Measurements from ENCODE around the gene SLC22A6. TPM values are rescaled to one million over a fixed set of nuclear protein-coding genes. Genes with fewer than 3 reads are reported as not detected.

The SLC22A6 gene, protein sequence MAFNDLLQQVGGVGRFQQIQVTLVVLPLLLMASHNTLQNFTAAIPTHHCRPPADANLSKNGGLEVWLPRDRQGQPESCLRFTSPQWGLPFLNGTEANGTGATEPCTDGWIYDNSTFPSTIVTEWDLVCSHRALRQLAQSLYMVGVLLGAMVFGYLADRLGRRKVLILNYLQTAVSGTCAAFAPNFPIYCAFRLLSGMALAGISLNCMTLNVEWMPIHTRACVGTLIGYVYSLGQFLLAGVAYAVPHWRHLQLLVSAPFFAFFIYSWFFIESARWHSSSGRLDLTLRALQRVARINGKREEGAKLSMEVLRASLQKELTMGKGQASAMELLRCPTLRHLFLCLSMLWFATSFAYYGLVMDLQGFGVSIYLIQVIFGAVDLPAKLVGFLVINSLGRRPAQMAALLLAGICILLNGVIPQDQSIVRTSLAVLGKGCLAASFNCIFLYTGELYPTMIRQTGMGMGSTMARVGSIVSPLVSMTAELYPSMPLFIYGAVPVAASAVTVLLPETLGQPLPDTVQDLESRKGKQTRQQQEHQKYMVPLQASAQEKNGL
- polyA plus RNA-seq (2013), result not detected

DNA sequence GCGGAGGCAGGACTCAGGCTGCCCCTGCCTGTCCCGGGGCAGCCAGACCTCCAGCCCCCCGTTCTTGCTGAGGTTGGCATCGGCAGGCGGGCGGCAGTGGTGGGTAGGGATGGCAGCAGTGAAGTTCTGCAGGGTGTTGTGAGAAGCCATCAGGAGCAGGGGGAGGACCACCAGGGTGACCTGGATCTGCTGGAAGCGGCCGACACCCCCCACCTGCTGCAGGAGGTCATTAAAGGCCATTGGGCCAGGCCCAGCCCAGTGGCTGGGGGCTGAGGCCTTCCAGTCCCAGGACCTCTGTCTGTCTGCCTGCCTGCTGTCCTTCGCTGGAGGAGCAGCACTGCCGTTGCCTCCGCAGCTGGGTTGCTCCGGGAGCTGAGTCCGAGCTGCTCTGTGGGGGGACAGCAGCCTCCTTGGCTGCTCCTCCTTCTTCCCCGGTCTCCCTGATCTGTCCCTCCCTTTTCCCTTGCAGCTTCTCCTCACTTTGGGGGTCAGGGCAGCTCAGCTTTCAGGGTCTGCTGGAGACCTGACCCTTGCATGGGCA, at the start of gene SLC22A6:
Gene SLC22A6, minus strand, starts transcription at position 517 of the 541 bp plus-strand sequence. Its CDS starts 277 bp downstream, at position 240.
- ChIA-PET POLR2A (no interaction called here), CTCF (no interaction called here)
- Histone ChIP-seq H3K27me3 (replicated peaks in 2 of 5; ENCODE audit: control insufficient read depth in 4 of 5, insufficient read depth in 5 of 5, low read length in 4 of 5) (peaks cover 0 to 3% (median 0%) of the 10 kb centered on the region in 5 experiments), H3K4me3 (ENCODE audit: control insufficient read depth in 1 of 7, extremely low read depth in 1 of 7, insufficient read depth in 4 of 7, low read depth in 2 of 7, low read length in 6 of 7) (no peak within 1 kb of the TSS), H3K27ac (ENCODE audit: insufficient read depth in 1 of 2, low read depth in 1 of 2, low read length in 2 of 2, poor library complexity in 1 of 2, severe bottlenecking in 2 of 2) (no peak within 1 kb of the TSS), H3K36me3 (ENCODE audit: control insufficient read depth in 4 of 4, insufficient read depth in 4 of 4, low read length in 3 of 4) (no peaks in the 10 kb centered on the region), H3K9me3 (ENCODE audit: control extremely low read depth in 1 of 5, control insufficient read depth in 4 of 5, insufficient read depth in 2 of 5, low read depth in 1 of 5, low read length in 4 of 5) (no peaks in the 10 kb centered on the region), H3K4me1 (ENCODE audit: control extremely low read depth in 1 of 4, control insufficient read depth in 4 of 4, insufficient read depth in 4 of 4, low read length in 3 of 4) (no peaks in the 10 kb centered on the region)
- DNase-seq, result no peak
- WGBS (ENCODE audit: insufficient coverage), result 85% methylated on average over 14 of the region's 14 CpGs

DNA sequence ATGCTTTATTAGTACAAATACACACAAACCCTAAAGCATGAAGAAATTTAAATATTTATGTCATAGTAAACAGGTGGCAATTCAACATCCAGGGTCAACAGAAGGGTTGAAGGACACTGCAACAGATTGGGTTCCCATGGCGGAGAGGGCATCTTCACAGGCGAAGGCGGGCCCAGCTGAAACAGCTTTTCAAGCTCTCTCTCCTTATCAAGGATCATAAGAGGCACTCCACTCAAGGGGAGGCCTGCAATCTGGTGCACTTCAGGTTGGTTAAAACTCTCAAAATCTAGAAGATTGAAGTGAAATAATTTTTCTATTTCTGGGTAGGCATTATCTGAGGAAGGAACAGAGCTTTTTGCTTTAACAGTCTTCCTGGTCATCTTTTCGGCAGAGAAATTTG, 47.7 kb upstream of the SLC22A6 start:
- no peaks in the 10 kb centered on the region for H3K36me3 ChIP-seq (ENCODE audit: control insufficient read depth in 4 of 4, insufficient read depth in 4 of 4, low read length in 3 of 4)
- DNase-seq, result no peak
- peaks cover 0 to 6% (median 3%) of the 10 kb centered on the region in 5 experiments for H3K27me3 ChIP-seq (replicated peaks in 2 of 5; ENCODE audit: control insufficient read depth in 4 of 5, insufficient read depth in 5 of 5, low read length in 4 of 5)
- CTCF ChIA-PET, result interaction anchor here (1.6 to 3.2 kb wide), 3 partner anchors 9 to 126 kb away, joined by 3 to 14 read pairs (median 5); no protein-coding TSS in a partner anchor
- H3K4me3 ChIP-seq (ENCODE audit: control insufficient read depth in 1 of 7, extremely low read depth in 1 of 7, insufficient read depth in 4 of 7, low read depth in 2 of 7, low read length in 6 of 7), result no peak overlapping the region
- H3K9me3 ChIP-seq (ENCODE audit: control extremely low read depth in 1 of 5, control insufficient read depth in 4 of 5, insufficient read depth in 2 of 5, low read depth in 1 of 5, low read length in 4 of 5), result no peaks in the 10 kb centered on the region
- no peaks in the 10 kb centered on the region for H3K4me1 ChIP-seq (ENCODE audit: control extremely low read depth in 1 of 4, control insufficient read depth in 4 of 4, insufficient read depth in 4 of 4, low read length in 3 of 4)
- POLR2A ChIA-PET, result no interaction called here
- 93% methylated on average over 2 of the region's 4 CpGs for WGBS (ENCODE audit: insufficient coverage)
- H3K27ac ChIP-seq (ENCODE audit: insufficient read depth in 1 of 2, low read depth in 1 of 2, low read length in 2 of 2, poor library complexity in 1 of 2, severe bottlenecking in 2 of 2), result no peak overlapping the region

DNA sequence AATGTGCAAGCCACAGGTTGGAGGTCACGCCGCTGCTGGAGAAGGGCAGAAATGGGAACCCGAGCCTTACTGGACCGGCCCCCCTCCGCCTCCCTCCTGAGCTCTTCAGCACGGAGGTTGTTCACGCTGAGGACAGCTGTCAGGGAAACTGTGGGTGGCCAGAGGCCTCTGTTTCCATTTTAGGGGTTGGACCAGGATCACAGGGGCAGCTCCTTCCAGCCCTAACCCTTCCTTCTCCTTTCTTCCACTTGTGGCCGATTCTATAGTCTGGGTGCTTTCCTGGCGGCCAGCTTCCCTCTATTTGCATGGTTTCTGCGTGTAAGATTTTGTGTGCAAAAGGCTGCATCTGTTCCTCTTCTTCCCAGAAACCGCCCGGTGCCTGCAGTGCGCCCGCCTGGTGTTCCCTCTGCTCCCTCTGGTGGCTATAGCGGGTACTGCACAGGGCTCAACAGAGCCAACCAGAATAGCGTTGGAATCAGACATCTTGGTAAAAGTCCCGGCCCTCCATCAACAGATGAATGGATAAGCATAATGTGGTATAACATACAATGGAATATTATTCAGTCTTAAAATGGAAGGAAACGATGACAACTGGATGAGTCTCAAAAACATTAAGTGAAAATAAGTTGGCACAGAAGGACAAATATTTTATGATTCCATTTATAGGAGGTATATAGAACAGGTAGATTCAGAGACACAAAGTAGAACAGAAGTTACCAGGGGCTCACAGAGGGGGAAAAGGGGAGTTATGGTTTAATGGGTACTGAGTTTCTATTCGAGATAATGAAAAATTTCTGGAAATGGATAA, 39.3 kb upstream of the SLC22A6 start:
- peaks cover 0 to 7% (median under 1%) of the 10 kb centered on the region in 5 experiments for H3K27me3 ChIP-seq (replicated peaks in 2 of 5; ENCODE audit: control insufficient read depth in 4 of 5, insufficient read depth in 5 of 5, low read length in 4 of 5)
- no peak overlapping the region for H3K27ac ChIP-seq (ENCODE audit: insufficient read depth in 1 of 2, low read depth in 1 of 2, low read length in 2 of 2, poor library complexity in 1 of 2, severe bottlenecking in 2 of 2)
- POLR2A ChIA-PET, result no interaction called here
- H3K4me3 ChIP-seq (ENCODE audit: control insufficient read depth in 1 of 7, extremely low read depth in 1 of 7, insufficient read depth in 4 of 7, low read depth in 2 of 7, low read length in 6 of 7), result peak overlapping the region in 1 of 7 experiments; percentile 14
- H3K9me3 ChIP-seq (ENCODE audit: control extremely low read depth in 1 of 5, control insufficient read depth in 4 of 5, insufficient read depth in 2 of 5, low read depth in 1 of 5, low read length in 4 of 5), result peaks cover 0 to 5% (median 2%) of the 10 kb centered on the region in 5 experiments
- 14% methylated on average over 15 of the region's 19 CpGs for WGBS (ENCODE audit: insufficient coverage)
- peaks cover 0 to 7% (median 5%) of the 10 kb centered on the region in 4 experiments for H3K4me1 ChIP-seq (ENCODE audit: control extremely low read depth in 1 of 4, control insufficient read depth in 4 of 4, insufficient read depth in 4 of 4, low read length in 3 of 4)
- CTCF ChIA-PET, result interaction anchor here (0.6 to 8.4 kb wide), 16 partner anchors 9 to 125 kb away, joined by 3 to 200 read pairs (median 4); partner anchors contain the start of genes CHRM1 and SLC22A8
- H3K36me3 ChIP-seq (ENCODE audit: control insufficient read depth in 4 of 4, insufficient read depth in 4 of 4, low read length in 3 of 4), result no peaks in the 10 kb centered on the region
- DNase-seq, result peak; percentile 77 to 90 (median 87)

DNA sequence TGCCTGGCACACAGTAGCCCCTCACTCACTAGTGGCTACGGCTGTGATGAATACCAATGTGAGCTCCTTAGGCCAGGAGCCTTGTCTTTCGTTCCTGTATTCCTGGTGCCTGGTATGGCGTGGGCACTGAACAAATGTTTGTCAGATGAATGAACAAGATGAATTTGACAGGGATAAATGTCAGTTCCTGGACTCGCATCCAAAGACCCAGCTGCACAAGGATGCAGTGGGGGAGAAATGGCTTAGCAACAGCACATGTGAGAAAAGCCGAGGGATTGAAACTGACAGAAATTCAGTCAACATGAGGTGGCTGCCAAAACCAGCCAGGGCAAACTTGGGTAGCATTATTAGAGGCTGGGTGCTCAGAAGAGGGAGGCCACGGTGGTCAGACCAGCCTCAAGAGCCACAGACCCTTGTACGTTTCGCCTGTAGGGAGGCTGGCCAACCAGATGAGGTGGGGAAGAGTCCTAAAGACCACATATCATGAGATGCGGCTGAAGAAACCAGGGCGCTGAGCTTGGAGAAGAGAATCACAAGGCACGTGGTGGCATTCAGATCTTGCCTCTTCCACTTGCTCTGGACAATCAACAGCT, 38.6 kb upstream of the SLC22A6 start:
- Histone ChIP-seq H3K36me3 (ENCODE audit: control insufficient read depth in 4 of 4, insufficient read depth in 4 of 4, low read length in 3 of 4) (no peaks in the 10 kb centered on the region), H3K4me3 (ENCODE audit: control insufficient read depth in 1 of 7, extremely low read depth in 1 of 7, insufficient read depth in 4 of 7, low read depth in 2 of 7, low read length in 6 of 7) (peak overlapping the region in 1 of 7 experiments; percentile 14), H3K9me3 (ENCODE audit: control extremely low read depth in 1 of 5, control insufficient read depth in 4 of 5, insufficient read depth in 2 of 5, low read depth in 1 of 5, low read length in 4 of 5) (peaks cover 0 to 5% (median 2%) of the 10 kb centered on the region in 5 experiments), H3K4me1 (ENCODE audit: control extremely low read depth in 1 of 4, control insufficient read depth in 4 of 4, insufficient read depth in 4 of 4, low read length in 3 of 4) (peaks cover 0 to 7% (median 5%) of the 10 kb centered on the region in 4 experiments), H3K27ac (ENCODE audit: insufficient read depth in 1 of 2, low read depth in 1 of 2, low read length in 2 of 2, poor library complexity in 1 of 2, severe bottlenecking in 2 of 2) (no peak overlapping the region), H3K27me3 (replicated peaks in 2 of 5; ENCODE audit: control insufficient read depth in 4 of 5, insufficient read depth in 5 of 5, low read length in 4 of 5) (peaks cover 0 to 7% (median 1%) of the 10 kb centered on the region in 5 experiments)
- WGBS (ENCODE audit: insufficient coverage), result 92% methylated on average over 11 of the region's 11 CpGs
- ChIA-PET CTCF (interaction anchor here (0.6 to 8.4 kb wide), 18 partner anchors 8 to 617 kb away, joined by 3 to 200 read pairs (median 4); partner anchors contain the start of genes CHRM1 and SLC22A8), POLR2A (no interaction called here)
- no peak for DNase-seq

DNA sequence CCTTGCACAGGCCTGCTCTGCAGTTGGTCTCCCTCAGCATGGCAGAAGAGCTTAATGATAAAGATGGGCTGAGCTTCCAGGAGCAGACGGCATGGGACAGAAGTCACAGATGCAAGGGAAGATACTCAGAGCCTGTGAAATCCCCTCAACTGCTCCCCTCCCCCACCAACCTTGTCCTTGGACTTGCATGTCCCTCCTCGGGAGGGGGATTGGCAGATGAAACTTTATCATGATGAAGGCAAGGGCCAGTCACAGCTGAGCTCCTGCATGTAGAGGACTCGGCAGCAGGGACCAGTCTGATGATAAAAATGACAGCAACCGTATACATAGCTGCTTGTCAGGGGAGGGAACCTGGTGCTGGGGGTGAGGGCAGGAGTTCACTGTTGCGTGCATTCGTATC, 37.7 kb upstream of the SLC22A6 start:
- peaks cover 0 to 7% (median 5%) of the 10 kb centered on the region in 4 experiments for H3K4me1 ChIP-seq (ENCODE audit: control extremely low read depth in 1 of 4, control insufficient read depth in 4 of 4, insufficient read depth in 4 of 4, low read length in 3 of 4)
- 94% methylated on average over 5 of the region's 6 CpGs for WGBS (ENCODE audit: insufficient coverage)
- peaks cover 0 to 5% (median 2%) of the 10 kb centered on the region in 5 experiments for H3K9me3 ChIP-seq (ENCODE audit: control extremely low read depth in 1 of 5, control insufficient read depth in 4 of 5, insufficient read depth in 2 of 5, low read depth in 1 of 5, low read length in 4 of 5)
- peaks cover 0 to 9% (median 1%) of the 10 kb centered on the region in 5 experiments for H3K27me3 ChIP-seq (replicated peaks in 2 of 5; ENCODE audit: control insufficient read depth in 4 of 5, insufficient read depth in 5 of 5, low read length in 4 of 5)
- no peak for DNase-seq
- H3K27ac ChIP-seq (ENCODE audit: insufficient read depth in 1 of 2, low read depth in 1 of 2, low read length in 2 of 2, poor library complexity in 1 of 2, severe bottlenecking in 2 of 2), result no peak overlapping the region
- CTCF ChIA-PET, result interaction anchor here (0.5 to 8.4 kb wide), 7 partner anchors 12 to 527 kb away, joined by 3 to 200 read pairs (median 7); partner anchors contain the start of gene CHRM1
- no peak overlapping the region for H3K4me3 ChIP-seq (ENCODE audit: control insufficient read depth in 1 of 7, extremely low read depth in 1 of 7, insufficient read depth in 4 of 7, low read depth in 2 of 7, low read length in 6 of 7)
- POLR2A ChIA-PET, result interaction anchor here (0.7 to 1.4 kb wide), 2 partner anchors 112 to 117 kb away, joined by 3 to 4 read pairs; no protein-coding TSS in a partner anchor
- H3K36me3 ChIP-seq (ENCODE audit: control insufficient read depth in 4 of 4, insufficient read depth in 4 of 4, low read length in 3 of 4), result no peaks in the 10 kb centered on the region

DNA sequence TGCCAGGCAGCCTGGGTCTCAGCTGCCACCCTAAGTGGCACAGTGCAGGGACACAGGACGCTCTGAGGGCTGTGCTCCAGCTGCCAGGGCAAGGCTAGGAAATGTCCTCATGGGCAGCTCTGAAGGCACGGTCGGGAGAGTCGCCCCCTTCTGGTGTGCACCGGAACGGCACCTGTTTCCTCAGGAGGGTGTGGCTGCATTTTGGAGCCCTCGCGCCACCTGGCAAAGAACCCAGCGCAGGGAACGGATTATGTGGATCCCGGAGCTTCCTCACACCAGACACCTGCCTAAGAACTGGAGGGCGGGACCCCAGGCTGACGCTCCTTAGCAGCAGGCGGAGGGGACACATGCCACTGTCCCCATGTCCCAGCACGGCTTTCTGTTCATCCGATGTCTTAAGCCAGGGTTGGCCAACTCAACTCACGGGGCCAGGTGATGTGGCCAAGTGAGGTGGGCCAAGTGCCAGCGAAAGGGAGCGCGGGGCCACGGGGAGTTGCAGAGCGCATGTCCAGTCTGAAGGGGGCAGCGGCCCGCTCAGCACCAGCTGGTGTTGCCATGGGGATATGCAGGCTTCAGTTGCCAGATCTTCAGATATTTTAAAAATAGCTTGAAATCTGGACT, 36.0 kb upstream of the SLC22A6 start:
- 55% methylated on average over 24 of the region's 24 CpGs for whole genome bisulfite sequencing (ENCODE audit: insufficient coverage)
- Histone ChIP-seq H3K4me1 (ENCODE audit: control extremely low read depth in 1 of 4, control insufficient read depth in 4 of 4, insufficient read depth in 4 of 4, low read length in 3 of 4) (peaks cover 0 to 7% (median 5%) of the 10 kb centered on the region in 4 experiments), H3K27ac (ENCODE audit: insufficient read depth in 1 of 2, low read depth in 1 of 2, low read length in 2 of 2, poor library complexity in 1 of 2, severe bottlenecking in 2 of 2) (no peak overlapping the region), H3K4me3 (ENCODE audit: control insufficient read depth in 1 of 7, extremely low read depth in 1 of 7, insufficient read depth in 4 of 7, low read depth in 2 of 7, low read length in 6 of 7) (no peak overlapping the region), H3K27me3 (replicated peaks in 2 of 5; ENCODE audit: control insufficient read depth in 4 of 5, insufficient read depth in 5 of 5, low read length in 4 of 5) (peaks cover 0 to 16% (median 1%) of the 10 kb centered on the region in 5 experiments), H3K36me3 (ENCODE audit: control insufficient read depth in 4 of 4, insufficient read depth in 4 of 4, low read length in 3 of 4) (no peaks in the 10 kb centered on the region), H3K9me3 (ENCODE audit: control extremely low read depth in 1 of 5, control insufficient read depth in 4 of 5, insufficient read depth in 2 of 5, low read depth in 1 of 5, low read length in 4 of 5) (peaks cover 0 to 5% (median 2%) of the 10 kb centered on the region in 5 experiments)
- POLR2A ChIA-PET, result no interaction called here
- DNase-seq, result peak in 2 of 3 donors; percentile 13 to 17
- CTCF ChIA-PET, result interaction anchor here (0.8 to 8.4 kb wide), 10 partner anchors 10 to 193 kb away, joined by 3 to 200 read pairs (median 3); no protein-coding TSS in a partner anchor

All from common myeloid progenitor, CD34-positive (primary cell).